ENCODE results near the gene SGCG. TPM values are rescaled to one million over a fixed set of nuclear protein-coding genes. Genes with fewer than 3 reads are reported as not detected.

SGCG gene
- total RNA-seq, 4 donors from 2014 or later: 0.39 to 1.0 (median 0.85) TPM; not detected in 1

GRCh38 chr13:23320926-23321534 is 140.3 kb downstream of the SGCG start:
- peak overlapping the region; percentile 34 for H3K27ac ChIP-seq
- no peak for DNase-seq (ENCODE audit: low spot score in 2 of 2)
- H3K4me1 ChIP-seq: peaks cover 26% of the 10 kb centered on the region
- H3K9me3 ChIP-seq: no peaks in the 10 kb centered on the region
- H3K27me3 ChIP-seq: no peaks in the 10 kb centered on the region
- no peaks in the 10 kb centered on the region for H3K36me3 ChIP-seq
- 47% methylated on average over 4 of the region's 4 CpGs for WGBS
- TF ChIP-seq POLR2AphosphoS5 (IDR thresholded peaks at IDR 0.05) (no peak), POLR2A (IDR thresholded peaks at IDR 0.05) (no peak)
- H3K4me3 ChIP-seq: no peak overlapping the region

GRCh38 chr13:23321535-23322241 is 140.9 kb downstream of the SGCG start:
- 35% methylated on average over 6 of the region's 6 CpGs for WGBS
- Histone ChIP-seq H3K27me3 (no peaks in the 10 kb centered on the region), H3K4me3 (no peak overlapping the region), H3K4me1 (peaks cover 26% of the 10 kb centered on the region), H3K36me3 (no peaks in the 10 kb centered on the region), H3K27ac (peak overlapping the region; percentile 34), H3K9me3 (no peaks in the 10 kb centered on the region)
- peak in 1 of 2 donors; percentile 71 for DNase-seq (ENCODE audit: low spot score in 2 of 2)
- TF ChIP-seq CTCF (IDR thresholded peaks at IDR 0.05): no peak

- no peaks in the 10 kb centered on the region for H3K36me3 ChIP-seq
- H3K27ac ChIP-seq: peak overlapping the region; percentile 34
- no peak for DNase-seq (ENCODE audit: low spot score in 2 of 2)
- peaks cover 26% of the 10 kb centered on the region for H3K4me1 ChIP-seq
- H3K27me3 ChIP-seq: no peaks in the 10 kb centered on the region
- H3K9me3 ChIP-seq: no peaks in the 10 kb centered on the region
- no peak for TF ChIP-seq EP300 (IDR thresholded peaks at IDR 0.05)
- H3K4me3 ChIP-seq: no peak overlapping the region
- 70% methylated on average over 12 of the region's 19 CpGs for WGBS
Observed at GRCh38 chr13:23322353-23323336, 141.9 kb downstream of the SGCG start.

- WGBS: 65% methylated on average over 16 of the region's 17 CpGs
- Histone ChIP-seq H3K9me3 (no peaks in the 10 kb centered on the region), H3K4me3 (no peak overlapping the region), H3K4me1 (peaks cover 25% of the 10 kb centered on the region), H3K27ac (no peak overlapping the region), H3K27me3 (no peaks in the 10 kb centered on the region), H3K36me3 (no peaks in the 10 kb centered on the region)
- no peak for DNase-seq (ENCODE audit: low spot score in 2 of 2)
- TF ChIP-seq CTCF (IDR thresholded peaks at IDR 0.05): no peak
- TF ChIP-seq POLR2A (IDR thresholded peaks at IDR 0.05): no peak
- TF ChIP-seq EP300 (IDR thresholded peaks at IDR 0.05): no peak
- no peak for TF ChIP-seq POLR2AphosphoS5 (IDR thresholded peaks at IDR 0.05)
Observed at GRCh38 chr13:23323946-23324709, 143.3 kb downstream of the SGCG start.

- Histone ChIP-seq H3K27me3 (no peaks in the 10 kb centered on the region), H3K4me3 (no peak overlapping the region), H3K9me3 (no peaks in the 10 kb centered on the region), H3K4me1 (peaks cover 17% of the 10 kb centered on the region), H3K27ac (no peak overlapping the region), H3K36me3 (no peaks in the 10 kb centered on the region)
- 46% methylated on average over 2 of the region's 2 CpGs for WGBS
- DNase-seq (ENCODE audit: low spot score in 2 of 2): no peak
- TF ChIP-seq POLR2AphosphoS5 (IDR thresholded peaks at IDR 0.05) (no peak), CTCF (IDR thresholded peaks at IDR 0.05) (no peak), EP300 (IDR thresholded peaks at IDR 0.05) (no peak), POLR2A (IDR thresholded peaks at IDR 0.05) (no peak)
Observed at GRCh38 chr13:23325191-23325590, 144.4 kb downstream of the SGCG start.

Data from suprapubic skin (tissue), 4 donors.